Type B pancreatic cell (in vitro differentiated cells): Measurements from ENCODE around the gene AHDC1. TPM values are rescaled to one million over a fixed set of nuclear protein-coding genes. Genes with fewer than 3 reads are reported as not detected.
"Not testable (repeated sequence)": the region's sequence is repeated elsewhere in the genome, so short reads cannot be mapped to it uniquely, and the experiment has no call there.

Source experiments
- DNase-seq: peaks from one replicate; pipeline ENCODE4 v3.0.0; 2021; ENCODE audit warnings: mixed read lengths; ENCODE audit not compliant: unreplicated experiment; ENCODE audit errors: extremely low spot score
- H3K27ac Mint-ChIP-seq: 2 replicates; pipeline ENCODE4 v1.8.0; 2021; ENCODE audit warnings: mild to moderate bottlenecking, mixed read lengths
- H3K27me3 Mint-ChIP-seq: 2 replicates; pipeline ENCODE4 v1.8.0; 2021; ENCODE audit warnings: mixed read lengths
- H3K36me3 Mint-ChIP-seq: 2 replicates; pipeline ENCODE4 v1.8.0; 2021; ENCODE audit warnings: mixed read lengths
- H3K4me1 Mint-ChIP-seq: one replicate; pipeline ENCODE4 v1.8.0; 2021; ENCODE audit warnings: mixed read lengths; ENCODE audit not compliant: unreplicated experiment
- H3K4me3 Mint-ChIP-seq: 2 replicates; pipeline ENCODE4 v1.8.0; 2021; ENCODE audit warnings: mild to moderate bottlenecking, mixed read lengths
- H3K9me3 Mint-ChIP-seq: 2 replicates; pipeline ENCODE4 v1.8.0; 2021; ENCODE audit warnings: mixed read lengths
- CTCF ChIP-seq: fragments of 200-600 bp; sonication (generic); conservative IDR thresholded peaks from 2 replicates; pipeline ENCODE4 v1.5.0; 2021; ENCODE audit warnings: antibody characterized with exemption, mild to moderate bottlenecking
- total RNA-seq: library from RNA; stranded (reverse); gene quantifications from 2 replicates; pipeline ENCODE4 v1.2.1, GENCODE V29; 2021; ENCODE audit warnings: low replicate concordance

The AHDC1 gene
- total RNA-seq, 1 donor from 2014 or later, result 61.0 TPM

- Mint-ChIP-seq H3K27ac (no peak overlapping the region), H3K9me3 (no peaks in the 10 kb centered on the region), H3K4me3 (no peak overlapping the region), H3K27me3 (peaks cover 48% of the 10 kb centered on the region), H3K36me3 (no peaks in the 10 kb centered on the region), H3K4me1 (peaks cover 23% of the 10 kb centered on the region)
- no peak for DNase-seq
- TF ChIP-seq CTCF, result no peak
Observed at GRCh38 chr1:27632387-27633297, 28.7 kb upstream of the AHDC1 start.

- no peak for TF ChIP-seq CTCF
- Mint-ChIP-seq H3K4me1 (peaks cover 18% of the 10 kb centered on the region), H3K27ac (peak overlapping the region; percentile 31), H3K36me3 (no peaks in the 10 kb centered on the region), H3K9me3 (no peaks in the 10 kb centered on the region), H3K27me3 (peaks cover 44% of the 10 kb centered on the region), H3K4me3 (peak overlapping the region; percentile 28)
- no peak for DNase-seq
Observed at GRCh38 chr1:27630859-27631491, 27.0 kb upstream of the AHDC1 start.

- H3K9me3 Mint-ChIP-seq, result no peaks in the 10 kb centered on the region
- DNase-seq, result no peak
- H3K4me1 Mint-ChIP-seq, result peaks cover 18% of the 10 kb centered on the region
- no peak for TF ChIP-seq CTCF
- H3K36me3 Mint-ChIP-seq, result no peaks in the 10 kb centered on the region
- no peak overlapping the region for H3K27ac Mint-ChIP-seq
- H3K4me3 Mint-ChIP-seq, result no peak overlapping the region
- peaks cover 33% of the 10 kb centered on the region for H3K27me3 Mint-ChIP-seq
Observed at GRCh38 chr1:27628712-27629111, 24.8 kb upstream of the AHDC1 start.

- peaks cover 26% of the 10 kb centered on the region for H3K27me3 Mint-ChIP-seq
- not testable (repeated sequence) for DNase-seq, H3K27ac Mint-ChIP-seq, H3K36me3 Mint-ChIP-seq, H3K4me3 Mint-ChIP-seq, H3K9me3 Mint-ChIP-seq
- peaks cover 18% of the 10 kb centered on the region for H3K4me1 Mint-ChIP-seq
Observed at GRCh38 chr1:27627733-27628132, 23.8 kb upstream of the AHDC1 start.

GRCh38 chr1:27627061-27627460 lies 23.1 kb upstream of the AHDC1 start:
- no peak for TF ChIP-seq CTCF
- Mint-ChIP-seq H3K27me3 (peaks cover 22% of the 10 kb centered on the region), H3K27ac (no peak overlapping the region), H3K36me3 (no peaks in the 10 kb centered on the region), H3K4me1 (peaks cover 18% of the 10 kb centered on the region), H3K9me3 (no peaks in the 10 kb centered on the region), H3K4me3 (no peak overlapping the region)
- DNase-seq, result no peak
